Measurements from ENCODE around the gene DDX25. TPM values are rescaled to one million over a fixed set of nuclear protein-coding genes. Genes with fewer than 3 reads are reported as not detected.

Gene DDX25
- total and polyA plus RNA-seq, 2 of the 13 experiments (the other 11 are each of a cell fraction or from before 2014, with no cell fraction given): 0.17 to 0.29 TPM

GRCh38 chr11:125887373-125888324 is 16.7 kb upstream of the DDX25 start, which contains the start of gene HYLS1 (continued):
- TF ChIP-seq RXRB (CRISPR knock-in tag; IDR thresholded peaks at IDR 0.05; ENCODE audit: borderline replicate concordance) (peak; percentile 21; the same call in 1 of the 2 replicates), MXD4 (CRISPR knock-in tag; IDR thresholded peaks at IDR 0.05) (no peak), EEA1 (CRISPR knock-in tag; IDR thresholded peaks at IDR 0.05; ENCODE audit: borderline replicate concordance) (no peak), NR1H2 (CRISPR knock-in tag; IDR thresholded peaks at IDR 0.05; ENCODE audit: borderline replicate concordance, low read depth) (0 out of 2 replicates have a peak, but pooled peaks have one; percentile 63), ZNF414 (CRISPR knock-in tag; IDR thresholded peaks at IDR 0.05) (peak; percentile 38; the same call in 1 of the 2 replicates), REL (CRISPR knock-in tag; conservative IDR thresholded peaks at IDR 0.05) (0 out of 2 replicates have a peak, but pooled peaks have one; percentile 54), RARA (CRISPR knock-in tag; IDR thresholded peaks at IDR 0.05) (0 out of 2 replicates have a peak, but pooled peaks have one; percentile 30), PHF21A (CRISPR knock-in tag; IDR thresholded peaks at IDR 0.05) (peak; percentile 75), ZBTB1 (CRISPR knock-in tag; IDR thresholded peaks at IDR 0.05; ENCODE audit: borderline replicate concordance) (peak; percentile 58; the same call in 1 of the 2 replicates), ARID5B (CRISPR knock-in tag; IDR thresholded peaks at IDR 0.05) (0 out of 2 replicates have a peak, but pooled peaks have one; percentile 30), KLF6 (CRISPR knock-in tag; IDR thresholded peaks at IDR 0.05) (peak; percentile 24; the same call in 1 of the 2 replicates), ZNF709 (CRISPR knock-in tag; IDR thresholded peaks at IDR 0.05) (0 out of 2 replicates have a peak, but pooled peaks have one; percentile 37), AGO1 (IDR thresholded peaks at IDR 0.05; ENCODE audit: low read depth, low read length, poor library complexity, severe bottlenecking) (peak; percentile 68)
- TF ChIP-seq, protein P1, sequence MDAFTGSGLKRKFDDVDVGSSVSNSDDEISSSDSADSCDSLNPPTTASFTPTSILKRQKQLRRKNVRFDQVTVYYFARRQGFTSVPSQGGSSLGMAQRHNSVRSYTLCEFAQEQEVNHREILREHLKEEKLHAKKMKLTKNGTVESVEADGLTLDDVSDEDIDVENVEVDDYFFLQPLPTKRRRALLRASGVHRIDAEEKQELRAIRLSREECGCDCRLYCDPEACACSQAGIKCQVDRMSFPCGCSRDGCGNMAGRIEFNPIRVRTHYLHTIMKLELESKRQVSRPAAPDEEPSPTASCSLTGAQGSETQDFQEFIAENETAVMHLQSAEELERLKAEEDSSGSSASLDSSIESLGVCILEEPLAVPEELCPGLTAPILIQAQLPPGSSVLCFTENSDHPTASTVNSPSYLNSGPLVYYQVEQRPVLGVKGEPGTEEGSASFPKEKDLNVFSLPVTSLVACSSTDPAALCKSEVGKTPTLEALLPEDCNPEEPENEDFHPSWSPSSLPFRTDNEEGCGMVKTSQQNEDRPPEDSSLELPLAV (CRISPR knock-in tag; conservative IDR thresholded peaks at IDR 0.05; ENCODE audit: low read depth): no peak
- TF ChIP-seq, protein P2, sequence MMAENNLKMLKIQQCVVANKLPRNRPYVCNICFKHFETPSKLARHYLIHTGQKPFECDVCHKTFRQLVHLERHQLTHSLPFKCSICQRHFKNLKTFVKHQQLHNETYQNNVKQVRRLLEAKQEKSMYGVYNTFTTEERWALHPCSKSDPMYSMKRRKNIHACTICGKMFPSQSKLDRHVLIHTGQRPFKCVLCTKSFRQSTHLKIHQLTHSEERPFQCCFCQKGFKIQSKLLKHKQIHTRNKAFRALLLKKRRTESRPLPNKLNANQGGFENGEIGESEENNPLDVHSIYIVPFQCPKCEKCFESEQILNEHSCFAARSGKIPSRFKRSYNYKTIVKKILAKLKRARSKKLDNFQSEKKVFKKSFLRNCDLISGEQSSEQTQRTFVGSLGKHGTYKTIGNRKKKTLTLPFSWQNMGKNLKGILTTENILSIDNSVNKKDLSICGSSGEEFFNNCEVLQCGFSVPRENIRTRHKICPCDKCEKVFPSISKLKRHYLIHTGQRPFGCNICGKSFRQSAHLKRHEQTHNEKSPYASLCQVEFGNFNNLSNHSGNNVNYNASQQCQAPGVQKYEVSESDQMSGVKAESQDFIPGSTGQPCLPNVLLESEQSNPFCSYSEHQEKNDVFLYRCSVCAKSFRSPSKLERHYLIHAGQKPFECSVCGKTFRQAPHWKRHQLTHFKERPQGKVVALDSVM (CRISPR knock-in tag; IDR thresholded peaks at IDR 0.05): peak; percentile 81; the same call in 1 of the 2 replicates
- TF ChIP-seq, protein P3, sequence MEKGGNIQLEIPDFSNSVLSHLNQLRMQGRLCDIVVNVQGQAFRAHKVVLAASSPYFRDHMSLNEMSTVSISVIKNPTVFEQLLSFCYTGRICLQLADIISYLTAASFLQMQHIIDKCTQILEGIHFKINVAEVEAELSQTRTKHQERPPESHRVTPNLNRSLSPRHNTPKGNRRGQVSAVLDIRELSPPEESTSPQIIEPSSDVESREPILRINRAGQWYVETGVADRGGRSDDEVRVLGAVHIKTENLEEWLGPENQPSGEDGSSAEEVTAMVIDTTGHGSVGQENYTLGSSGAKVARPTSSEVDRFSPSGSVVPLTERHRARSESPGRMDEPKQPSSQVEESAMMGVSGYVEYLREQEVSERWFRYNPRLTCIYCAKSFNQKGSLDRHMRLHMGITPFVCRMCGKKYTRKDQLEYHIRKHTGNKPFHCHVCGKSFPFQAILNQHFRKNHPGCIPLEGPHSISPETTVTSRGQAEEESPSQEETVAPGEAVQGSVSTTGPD (CRISPR knock-in tag; IDR thresholded peaks at IDR 0.05): no peak
